ENCODE measurements around the gene GTF2A2.
"Not testable (repeated sequence)": the region's sequence is repeated elsewhere in the genome, so short reads cannot be mapped to it uniquely, and the experiment has no call there.

Gene GTF2A2

GRCh38 chr15:59656897-59657634, at the start of gene GTF2A2:
TSS of gene GTF2A2 (minus strand) at chr15:59657515. CDS start at chr15:59652277, 5,238 bp downstream.
- DNase-seq (ENCODE audit: low read depth in 2 of 2): peak; percentile 85 to 90

- no peak for DNase-seq (ENCODE audit: low read depth in 2 of 2)
Measured at GRCh38 chr15:59703979-59704796, 46.9 kb upstream of the GTF2A2 start.

GRCh38 chr15:59702351-59702750, 45.0 kb upstream of the GTF2A2 start:
- DNase-seq (ENCODE audit: low read depth in 2 of 2): no peak

GRCh38 chr15:59701880-59702279, 44.6 kb upstream of the GTF2A2 start:
- no peak for DNase-seq (ENCODE audit: low read depth in 2 of 2)

GRCh38 chr15:59699810-59700431, 42.6 kb upstream of the GTF2A2 start:
- no peak for DNase-seq (ENCODE audit: low read depth in 2 of 2)

- not testable (repeated sequence) for DNase-seq (ENCODE audit: low read depth in 2 of 2)
Measured at GRCh38 chr15:59698065-59698464, 40.8 kb upstream of the GTF2A2 start.

GRCh38 chr15:59696332-59696731, 39.0 kb upstream of the GTF2A2 start:
- DNase-seq (ENCODE audit: low read depth in 2 of 2): no peak

- DNase-seq (ENCODE audit: low read depth in 2 of 2): no peak
Measured at GRCh38 chr15:59694779-59695178, 37.5 kb upstream of the GTF2A2 start.

- DNase-seq (ENCODE audit: low read depth in 2 of 2): peak in 1 of 2 donors; percentile 25
Measured at GRCh38 chr15:59691194-59691805, 34.0 kb upstream of the GTF2A2 start.

GRCh38 chr15:59689626-59690236, 32.4 kb upstream of the GTF2A2 start:
- DNase-seq (ENCODE audit: low read depth in 2 of 2): peak; percentile 27 to 48

- DNase-seq (ENCODE audit: low read depth in 2 of 2): peak; percentile 98 to 99
Measured at GRCh38 chr15:59688782-59689625, 31.7 kb upstream of the GTF2A2 start, which contains the start of gene BNIP2. TSS of gene BNIP2 (minus strand) at chr15:59689320. CDS start at chr15:59682457, 6,863 bp downstream.

- no peak for DNase-seq (ENCODE audit: low read depth in 2 of 2)
Measured at GRCh38 chr15:59688423-59688781, 31.1 kb upstream of the GTF2A2 start.

GRCh38 chr15:59687836-59688235, 30.5 kb upstream of the GTF2A2 start:
- DNase-seq (ENCODE audit: low read depth in 2 of 2): no peak

- DNase-seq (ENCODE audit: low read depth in 2 of 2): no peak
Measured at GRCh38 chr15:59686389-59686788, 29.1 kb upstream of the GTF2A2 start.

GRCh38 chr15:59685737-59686297, 28.5 kb upstream of the GTF2A2 start:
- DNase-seq (ENCODE audit: low read depth in 2 of 2): no peak

- DNase-seq (ENCODE audit: low read depth in 2 of 2): no peak
Measured at GRCh38 chr15:59680870-59681269, 23.6 kb upstream of the GTF2A2 start.

GRCh38 chr15:59680346-59680745, 23.0 kb upstream of the GTF2A2 start:
- no peak for DNase-seq (ENCODE audit: low read depth in 2 of 2)

- no peak for DNase-seq (ENCODE audit: low read depth in 2 of 2)
Measured at GRCh38 chr15:59678620-59679019, 21.3 kb upstream of the GTF2A2 start.

GRCh38 chr15:59678172-59678571, 20.9 kb upstream of the GTF2A2 start:
- no peak for DNase-seq (ENCODE audit: low read depth in 2 of 2)

GRCh38 chr15:59676565-59676964, 19.2 kb upstream of the GTF2A2 start:
- no peak for DNase-seq (ENCODE audit: low read depth in 2 of 2)

All from stimulated activated CD8-positive, alpha-beta memory T cell treated with anti-CD3 and anti-CD28 coated beads, Interleukin-7, amount 100 ng/mL, for 4 hours (primary cell).